ENCODE results near the gene C17orf100. TPM values are rescaled to one million over a fixed set of nuclear protein-coding genes. Genes with fewer than 3 reads are reported as not detected.

C17orf100 gene
- polyA plus RNA-seq, 1 donor (not counting 4 experiments of a cell fraction or from before 2014, with no cell fraction given): 0.49 TPM

GRCh38 chr17:6702567-6703215 is 51.1 kb downstream of the C17orf100 start:
- dilution Hi-C loops (cut with MboI; ENCODE audit: extremely low pct_ligation_motif_present, low sequenced_read_pairs): no loop called here
- no peaks in the 10 kb centered on the region for H3K4me1 ChIP-seq (ENCODE audit: control insufficient read depth, extremely low read depth, insufficient read depth, low read length)
- peaks cover 15% of the 10 kb centered on the region for H3K27me3 ChIP-seq (ENCODE audit: control insufficient read depth, extremely low read depth, insufficient read depth, low read length)
- H3K79me2 ChIP-seq (ENCODE audit: control insufficient read depth, insufficient read depth, low read length): no peaks in the 10 kb centered on the region
- no peak for DNase-seq (ENCODE audit: low read depth, low spot score)
- H4K20me1 ChIP-seq (ENCODE audit: control insufficient read depth, extremely low read depth, insufficient read depth, low read length): no peaks in the 10 kb centered on the region
- no peak overlapping the region for H2AFZ ChIP-seq (ENCODE audit: control insufficient read depth, low read length)
- no peak overlapping the region for H3K4me2 ChIP-seq (ENCODE audit: control insufficient read depth, extremely low read depth, insufficient read depth, low read depth, low read length)
- no peak for FAIRE-seq
- H3K9me1 ChIP-seq (ENCODE audit: control insufficient read depth, extremely low read depth, insufficient read depth, low read length): no peaks in the 10 kb centered on the region
- no peak overlapping the region for H3K4me3 ChIP-seq (ENCODE audit: control insufficient read depth in 2 of 3, extremely low read depth in 1 of 3, insufficient read depth in 2 of 3, low read depth in 1 of 3, low read length in 3 of 3)
- no peaks in the 10 kb centered on the region for H3K9me3 ChIP-seq (ENCODE audit: control insufficient read depth, low read depth, low read length)
- H3K9ac ChIP-seq (ENCODE audit: control insufficient read depth, extremely low read depth, insufficient read depth, low read length): no peak overlapping the region
- no peaks in the 10 kb centered on the region for H3K36me3 ChIP-seq (ENCODE audit: control insufficient read depth in 2 of 2, extremely low read depth in 1 of 2, insufficient read depth in 2 of 2, low read length in 2 of 2)
- H3K27ac ChIP-seq (ENCODE audit: control insufficient read depth, insufficient read depth, low read length): no peak overlapping the region
- no peak for TF ChIP-seq EZH2 (IDR thresholded peaks at IDR 0.05; ENCODE audit: low read length)
- no peak for TF ChIP-seq CTCF (optimal IDR thresholded peaks at IDR 0.05 in 1 of 3, IDR thresholded peaks at IDR 0.05 in 1 of 3, conservative IDR thresholded peaks at IDR 0.05 in 1 of 3; ENCODE audit: extremely low read depth in 1 of 3, insufficient read depth in 2 of 3, low read length in 3 of 3)

Small RNAs within 50 kb of the gene (small RNA-seq; reads per million reads assigned to genes)
- gene MIR4520-1 (ENCODE audit: insufficient read length in 3 of 3, low read depth in 3 of 3, low replicate concordance in 1 of 3): 0.13 to 3.0 (median 0.75) reads per million in 3 experiments

Other genes with a start within 250 kb of the C17orf100 start
- gene AIPL1, start 216.6 kb upstream of the C17orf100 start, polyA plus RNA-seq: not detected in 3 replicates
- 1.7 to 7.5 TPM (median 6.5 TPM) in 3 replicates for gene PIMREG, start 207.3 kb upstream of the C17orf100 start, polyA plus RNA-seq
- 7.7 to 13.6 TPM (median 8.3 TPM) in 3 replicates for gene PITPNM3, start 95.2 kb upstream of the C17orf100 start, polyA plus RNA-seq
- gene KIAA0753, start 11.1 kb upstream of the C17orf100 start, polyA plus RNA-seq: 6.6 to 11.6 TPM (median 8.3 TPM) in 3 replicates
- 938 to 1,215 TPM (median 1,093 TPM) in 3 replicates for gene TXNDC17, start 10.7 kb upstream of the C17orf100 start, polyA plus RNA-seq
- 21.7 to 49.0 TPM (median 30.6 TPM) in 3 replicates for gene MED31, start 157 bp upstream of the C17orf100 start, polyA plus RNA-seq
- 0.14 to 0.68 TPM (median 0.46 TPM) in 3 replicates for gene SLC13A5, start 61.6 kb downstream of the C17orf100 start, polyA plus RNA-seq
- 5.6 to 10.6 TPM (median 8.9 TPM) in 3 replicates for gene XAF1, start 104.3 kb downstream of the C17orf100 start, polyA plus RNA-seq
- 1.9 to 3.3 TPM (median 2.5 TPM) in 3 replicates for gene FBXO39, start 124.5 kb downstream of the C17orf100 start, polyA plus RNA-seq
- not detected in 3 replicates for gene TEKT1, start 180.0 kb downstream of the C17orf100 start, polyA plus RNA-seq

Data from keratinocyte (primary cell).